ENCODE data around the gene AVPR1B.

Gene AVPR1B

DNA sequence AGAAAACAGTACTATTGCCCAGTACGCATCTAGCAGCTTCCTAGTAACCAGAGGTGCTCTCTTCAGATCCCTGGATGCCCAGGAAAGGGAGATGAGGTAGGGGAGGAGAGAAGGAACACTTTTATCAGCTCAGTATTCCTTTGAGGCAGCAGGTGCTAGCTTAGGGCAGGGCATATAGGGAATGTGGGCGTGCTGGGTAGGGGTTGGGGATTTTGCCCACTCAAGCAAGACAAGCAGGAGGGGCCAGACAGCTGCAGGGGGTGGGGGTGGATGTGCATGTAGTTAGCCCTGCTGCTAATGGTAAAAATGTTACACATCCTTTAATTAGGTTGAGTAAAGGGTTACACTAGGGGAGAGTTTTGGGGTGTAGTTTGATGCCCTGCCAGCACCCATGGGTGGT is 18.1 kb upstream of the AVPR1B start:
- TF ChIP-seq ZFX (IDR thresholded peaks at IDR 0.05), result no peak

DNA sequence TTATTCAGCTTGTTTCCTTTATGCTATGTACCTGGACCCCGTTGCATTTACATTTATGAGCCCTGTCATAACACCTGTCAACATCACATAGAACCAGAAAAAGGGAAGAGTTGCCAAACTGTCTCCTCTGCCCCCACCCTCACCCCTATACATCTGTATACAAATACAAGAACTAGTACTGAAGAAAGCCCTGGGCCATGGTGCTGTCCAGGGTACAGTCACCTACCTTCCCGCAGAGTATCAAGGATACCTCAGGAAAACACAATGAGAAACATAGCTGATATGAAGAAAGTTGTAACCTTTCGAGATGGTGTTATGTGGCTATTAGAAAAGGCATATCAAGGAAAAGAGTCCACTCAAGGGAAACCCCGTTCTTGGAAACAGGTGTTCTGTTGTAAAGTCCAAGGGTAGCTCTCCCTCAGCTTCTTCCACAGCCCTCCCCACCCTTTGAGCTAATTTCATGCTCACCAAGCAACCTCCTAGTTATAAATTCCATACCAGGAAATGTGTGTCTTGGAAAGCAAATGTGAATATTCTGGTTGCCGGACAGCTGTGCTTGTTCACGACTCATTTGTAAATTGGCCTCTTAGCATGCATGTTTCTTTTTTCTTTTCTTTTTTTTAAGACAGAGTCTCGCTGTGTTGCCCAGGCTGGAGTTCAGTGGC is 16.7 kb upstream of the AVPR1B start:
- no peak overlapping the region for H3K27ac ChIP-seq
- no peak for TF ChIP-seq ZFX (IDR thresholded peaks at IDR 0.05)

More for the DNA sequence above, 18.1 kb upstream of the AVPR1B start:
- H3K27ac ChIP-seq, result no peak overlapping the region

DNA sequence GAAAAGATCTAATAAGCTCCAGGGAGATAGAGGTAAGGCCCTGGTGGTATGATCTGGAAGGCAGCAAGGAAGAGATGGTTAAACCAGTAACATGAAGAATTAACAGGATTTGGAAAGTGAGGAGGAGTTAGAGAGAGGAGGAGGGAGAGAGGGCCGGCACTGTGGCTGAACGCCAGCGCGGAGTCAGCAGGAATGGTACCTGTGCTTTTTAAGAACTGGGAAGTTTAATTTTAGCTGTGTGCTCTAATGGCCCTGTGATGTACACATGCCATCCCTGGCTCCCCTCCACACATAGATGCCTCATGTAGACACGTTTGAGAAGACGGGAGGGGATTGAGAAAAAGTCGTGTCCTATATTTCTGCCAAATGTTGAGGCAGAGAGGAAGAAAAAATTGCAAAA is 13.8 kb upstream of the AVPR1B start:
- TF ChIP-seq, protein P1, sequence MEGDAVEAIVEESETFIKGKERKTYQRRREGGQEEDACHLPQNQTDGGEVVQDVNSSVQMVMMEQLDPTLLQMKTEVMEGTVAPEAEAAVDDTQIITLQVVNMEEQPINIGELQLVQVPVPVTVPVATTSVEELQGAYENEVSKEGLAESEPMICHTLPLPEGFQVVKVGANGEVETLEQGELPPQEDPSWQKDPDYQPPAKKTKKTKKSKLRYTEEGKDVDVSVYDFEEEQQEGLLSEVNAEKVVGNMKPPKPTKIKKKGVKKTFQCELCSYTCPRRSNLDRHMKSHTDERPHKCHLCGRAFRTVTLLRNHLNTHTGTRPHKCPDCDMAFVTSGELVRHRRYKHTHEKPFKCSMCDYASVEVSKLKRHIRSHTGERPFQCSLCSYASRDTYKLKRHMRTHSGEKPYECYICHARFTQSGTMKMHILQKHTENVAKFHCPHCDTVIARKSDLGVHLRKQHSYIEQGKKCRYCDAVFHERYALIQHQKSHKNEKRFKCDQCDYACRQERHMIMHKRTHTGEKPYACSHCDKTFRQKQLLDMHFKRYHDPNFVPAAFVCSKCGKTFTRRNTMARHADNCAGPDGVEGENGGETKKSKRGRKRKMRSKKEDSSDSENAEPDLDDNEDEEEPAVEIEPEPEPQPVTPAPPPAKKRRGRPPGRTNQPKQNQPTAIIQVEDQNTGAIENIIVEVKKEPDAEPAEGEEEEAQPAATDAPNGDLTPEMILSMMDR (conservative IDR thresholded peaks at IDR 0.05), result no peak
- no peak for TF ChIP-seq ZFX (IDR thresholded peaks at IDR 0.05)
- no peak overlapping the region for H3K27ac ChIP-seq

DNA sequence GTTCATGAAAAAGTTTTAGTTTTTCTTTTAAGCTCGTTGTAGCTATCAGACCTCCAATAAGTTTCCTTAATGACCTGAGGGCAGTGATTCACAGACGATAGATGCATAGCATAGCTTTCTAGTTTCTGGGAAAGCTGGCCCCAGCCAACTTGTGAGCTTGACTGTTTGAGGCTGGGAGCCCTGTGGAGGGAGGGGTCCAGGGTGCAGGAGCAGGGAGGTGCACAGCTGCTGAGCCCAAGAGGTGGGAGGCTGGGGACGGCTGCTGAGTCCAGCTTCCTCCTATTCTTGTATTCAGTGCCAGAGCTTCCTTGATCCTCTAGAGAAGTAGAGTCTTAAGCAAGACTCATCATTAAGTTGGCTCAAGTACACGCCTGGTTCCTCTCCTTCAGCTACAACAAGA is 11.0 kb upstream of the AVPR1B start:
- no peak overlapping the region for H3K27ac ChIP-seq
- no peak for TF ChIP-seq ZFX (IDR thresholded peaks at IDR 0.05)
- TF ChIP-seq, protein P1 (conservative IDR thresholded peaks at IDR 0.05), result no peak

DNA sequence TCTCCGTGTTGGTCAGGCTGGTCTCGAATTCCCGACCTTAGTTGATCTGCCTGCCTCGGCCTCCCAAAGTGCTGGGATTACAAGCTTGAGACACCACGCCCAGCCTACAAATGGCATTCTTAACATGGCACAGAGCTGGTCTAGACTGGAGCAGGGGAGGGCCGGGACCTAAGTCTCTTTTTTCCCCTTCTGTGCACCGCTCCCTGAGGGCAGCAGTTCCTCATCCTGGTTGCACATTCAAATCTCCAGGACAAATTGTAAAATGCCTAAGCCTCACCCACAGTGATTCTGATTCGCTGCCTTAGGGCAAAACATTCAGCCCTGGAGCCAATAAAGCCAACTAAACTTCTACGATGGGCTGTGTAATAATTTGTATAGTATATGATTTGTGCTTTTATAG is 10.1 kb upstream of the AVPR1B start:
- TF ChIP-seq, protein P1 (conservative IDR thresholded peaks at IDR 0.05), result no peak
- TF ChIP-seq ZFX (IDR thresholded peaks at IDR 0.05), result no peak
- no peak overlapping the region for H3K27ac ChIP-seq

DNA sequence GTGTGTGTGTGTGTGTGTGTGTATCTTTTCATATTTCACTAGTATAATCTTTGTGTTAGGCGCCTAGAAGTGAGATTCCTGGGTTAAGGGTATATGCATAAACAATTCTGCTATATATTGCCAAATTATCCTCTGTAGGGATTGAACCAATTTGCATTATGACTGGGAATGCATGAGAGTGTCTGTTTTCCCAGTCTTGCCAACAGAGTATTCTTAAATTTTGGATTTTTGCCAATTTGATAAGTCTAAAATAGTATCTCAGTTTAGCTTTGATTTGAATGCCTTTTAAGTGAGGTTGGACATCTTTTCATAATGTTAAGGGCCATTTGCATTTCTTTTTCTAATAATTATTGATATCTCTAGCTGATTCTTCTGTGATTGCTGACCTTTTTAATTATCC is 8.2 kb upstream of the AVPR1B start:
- TF ChIP-seq, protein P1 (conservative IDR thresholded peaks at IDR 0.05), result no peak
- no peak for TF ChIP-seq ZFX (IDR thresholded peaks at IDR 0.05)
- no peak overlapping the region for H3K27ac ChIP-seq

DNA sequence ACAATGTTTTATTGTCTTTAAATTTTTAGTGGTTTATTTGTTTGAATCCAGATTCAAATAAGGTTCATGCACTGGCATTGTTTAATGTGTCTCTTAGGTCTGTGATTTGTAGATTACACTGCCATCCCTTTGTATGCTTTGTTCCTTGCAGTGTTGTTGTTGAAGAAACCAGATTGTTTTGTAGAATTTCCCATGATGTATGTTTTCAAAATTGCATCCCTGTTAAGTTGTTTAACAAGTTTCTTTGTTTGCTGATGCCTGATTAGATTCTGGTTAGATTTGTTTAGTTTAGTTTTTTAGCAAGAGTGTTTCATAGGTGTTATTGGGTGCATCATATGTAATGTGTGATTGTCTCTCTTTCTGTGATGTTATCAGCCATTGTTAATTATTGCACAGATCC is 5.5 kb upstream of the AVPR1B start:
- TF ChIP-seq, protein P1 (conservative IDR thresholded peaks at IDR 0.05), result no peak
- no peak for TF ChIP-seq ZFX (IDR thresholded peaks at IDR 0.05)
- H3K27ac ChIP-seq, result no peak overlapping the region

DNA sequence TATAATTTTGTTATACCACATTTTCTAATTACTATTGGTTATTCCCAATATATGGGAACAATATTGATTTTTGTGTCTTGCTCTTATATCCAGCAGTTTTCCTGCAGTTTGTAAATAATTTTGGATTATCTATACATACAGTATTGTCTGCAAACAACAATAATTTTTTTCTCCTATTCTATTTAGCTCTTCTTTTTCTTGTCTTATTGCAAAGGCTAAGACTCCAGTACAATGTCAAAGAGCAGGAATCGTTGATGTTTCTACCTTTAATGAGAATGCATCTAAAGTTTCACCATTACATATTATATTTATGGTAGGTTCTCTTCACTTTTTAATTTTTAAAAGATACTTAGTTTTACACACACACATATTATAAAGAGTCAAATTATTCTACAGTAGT is 4.1 kb upstream of the AVPR1B start:
- no peak for TF ChIP-seq ZFX (IDR thresholded peaks at IDR 0.05)
- TF ChIP-seq, protein P1 (conservative IDR thresholded peaks at IDR 0.05), result no peak
- H3K27ac ChIP-seq, result no peak overlapping the region

All from C4-2B (cell line).